Fibroblast of lung (primary cell): ENCODE results near the gene SPRR1A. TPM values are rescaled to one million over a fixed set of nuclear protein-coding genes. Genes with fewer than 3 reads are reported as not detected.

Experiments used
- DNase-seq, 2 donors: peaks; one replicate each; pipeline versions ENCODE4 v3.0.0 to v3.0.0-alpha.2; 2010; ENCODE audit warnings: low read depth in 2 of 2
- H2AFZ ChIP-seq: 2 replicates; pipeline ENCODE4 v1.5.1; 2012; ENCODE audit warnings: low read length, control low read depth, inconsistent platforms
- H3K27ac ChIP-seq: 2 replicates; pipeline ENCODE4 v1.5.1; 2011; ENCODE audit warnings: low read length, control low read depth; ENCODE audit not compliant: insufficient read depth
- H3K27me3 ChIP-seq: 2 replicates; pipeline ENCODE4 v1.5.1; 2011; ENCODE audit warnings: mild to moderate bottlenecking, low read length; ENCODE audit not compliant: control insufficient read depth, insufficient read depth
- H3K36me3 ChIP-seq: 2 replicates; pipeline ENCODE4 v1.5.1; 2011; ENCODE audit warnings: low read length; ENCODE audit not compliant: control insufficient read depth, insufficient read depth
- H3K4me1 ChIP-seq: 2 replicates; pipeline ENCODE4 v1.5.1; 2011; ENCODE audit warnings: low read length; ENCODE audit not compliant: control insufficient read depth, insufficient read depth; ENCODE audit errors: extremely low read depth
- H3K4me2 ChIP-seq: 2 replicates; pipeline ENCODE4 v1.5.1; 2011; ENCODE audit warnings: low read length, control low read depth; ENCODE audit not compliant: insufficient read depth; ENCODE audit errors: extremely low read depth
- H3K4me3 ChIP-seq, 4 experiments: fragments of 200-600 bp in 1 of 4; sonication (generic) in 1 of 4; replicated peaks in 1 of 4; 2 replicates each; pipeline ENCODE4 v1.5.1; 2011 to 2016; ENCODE audit warnings: low read length in 4 of 4, low read depth in 3 of 4, mild to moderate bottlenecking in 3 of 4, control low read depth in 2 of 4, inconsistent platforms in 1 of 4, mixed read lengths in 1 of 4; ENCODE audit not compliant: insufficient read depth in 1 of 4; ENCODE audit errors: control extremely low read depth in 1 of 4
- H3K79me2 ChIP-seq: 2 replicates; pipeline ENCODE4 v1.5.1; 2012; ENCODE audit warnings: mild to moderate bottlenecking, low read length, inconsistent platforms; ENCODE audit not compliant: control insufficient read depth, insufficient read depth
- H3K9ac ChIP-seq: 2 replicates; pipeline ENCODE4 v1.5.1; 2011; ENCODE audit warnings: mild to moderate bottlenecking, low read length, control low read depth; ENCODE audit not compliant: insufficient read depth
- H3K9me3 ChIP-seq: 2 replicates; pipeline ENCODE4 v1.5.1; 2012; ENCODE audit warnings: low read depth, low read length; ENCODE audit not compliant: control insufficient read depth, insufficient read depth
- H4K20me1 ChIP-seq: 2 replicates; pipeline ENCODE4 v1.5.1; 2011; ENCODE audit warnings: low read length; ENCODE audit not compliant: control insufficient read depth, insufficient read depth; ENCODE audit errors: extremely low read depth
- EZH2 ChIP-seq: IDR thresholded peaks from 2 replicates; pipeline ENCODE4 v1.5.1; 2012; ENCODE audit warnings: low read length, control low read depth, mild to moderate bottlenecking; ENCODE audit errors: missing control alignments
- polyA plus RNA-seq, 2 donors: library from polyadenylated mRNA; depleted of rRNA in 1 of 2; stranded (reverse) in 1 of 2; unstranded in 1 of 2; fragments of >200 nt; gene quantifications; 2 replicates each; pipeline ENCODE4 v1.2.1, GENCODE V29; 2011 to 2012; ENCODE audit warnings: missing spikeins in 1 of 2
- total RNA-seq: library from RNA; depleted of rRNA; stranded (reverse); fragments of >200 nt; gene quantifications from 2 replicates; pipeline ENCODE4 v1.2.1, GENCODE V29; 2014
- TF ChIP-seq, protein P1 (sequence below), 2 donors: IDR thresholded peaks in 1 of 2; conservative IDR thresholded peaks in 1 of 2; 1 replicate in 1 of 2; 2 replicates in 1 of 2; pipeline ENCODE4 v1.5.1; 2011 to 2012; ENCODE audit warnings: low read length in 2 of 2, control low read depth in 1 of 2, inconsistent platforms in 1 of 2, low read depth in 1 of 2, mild to moderate bottlenecking in 1 of 2

Gene SPRR1A
- total and polyA plus RNA-seq, 2 donors (not counting 1 experiment from before 2014, with no cell fraction given), result not detected

DNA sequence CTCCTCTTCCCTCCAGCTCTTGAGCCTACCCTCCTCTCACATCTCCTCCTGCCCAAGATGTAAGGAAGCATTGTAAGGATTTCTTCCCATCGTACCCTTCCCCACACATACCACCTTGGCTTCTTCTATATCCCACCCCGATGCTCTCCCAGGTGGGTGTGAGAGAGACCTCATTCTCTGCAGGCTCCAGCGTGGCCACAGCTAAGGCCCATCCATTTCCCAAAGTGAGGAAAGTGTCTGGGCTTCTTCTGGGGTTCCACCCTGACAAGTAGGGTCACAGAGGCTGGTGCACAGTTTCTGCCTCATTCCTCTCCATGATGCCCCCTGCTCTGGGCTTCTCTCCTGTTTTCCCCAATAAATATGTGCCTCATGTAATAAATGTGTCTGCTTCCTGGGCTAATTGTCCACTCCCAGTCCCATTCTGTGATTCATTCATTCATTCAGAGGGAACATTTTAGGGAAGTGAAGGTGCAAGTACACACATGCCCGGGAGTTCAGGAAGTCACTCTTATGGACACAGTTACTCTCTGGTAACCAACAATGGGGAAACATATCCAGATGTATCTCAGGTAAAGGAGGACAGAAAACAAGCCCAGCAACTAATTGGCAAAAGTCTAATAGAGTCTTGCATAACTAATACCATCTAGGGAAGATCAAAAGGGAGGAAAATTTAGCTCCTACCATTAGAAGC lies 11.5 kb upstream of the SPRR1A start:
- no peak overlapping the region for H3K4me2 ChIP-seq
- no peaks in the 10 kb centered on the region for H4K20me1 ChIP-seq
- H3K9me3 ChIP-seq, result no peaks in the 10 kb centered on the region
- H3K79me2 ChIP-seq, result no peaks in the 10 kb centered on the region
- H3K36me3 ChIP-seq, result no peaks in the 10 kb centered on the region
- H3K9ac ChIP-seq, result no peak overlapping the region
- no peak overlapping the region for H3K27ac ChIP-seq
- DNase-seq, result no peak
- no peaks in the 10 kb centered on the region for H3K4me1 ChIP-seq
- H2AFZ ChIP-seq, result no peak overlapping the region
- H3K27me3 ChIP-seq, result no peaks in the 10 kb centered on the region
- no peak overlapping the region for H3K4me3 ChIP-seq
- TF ChIP-seq EZH2, result no peak
- TF ChIP-seq, protein P1, sequence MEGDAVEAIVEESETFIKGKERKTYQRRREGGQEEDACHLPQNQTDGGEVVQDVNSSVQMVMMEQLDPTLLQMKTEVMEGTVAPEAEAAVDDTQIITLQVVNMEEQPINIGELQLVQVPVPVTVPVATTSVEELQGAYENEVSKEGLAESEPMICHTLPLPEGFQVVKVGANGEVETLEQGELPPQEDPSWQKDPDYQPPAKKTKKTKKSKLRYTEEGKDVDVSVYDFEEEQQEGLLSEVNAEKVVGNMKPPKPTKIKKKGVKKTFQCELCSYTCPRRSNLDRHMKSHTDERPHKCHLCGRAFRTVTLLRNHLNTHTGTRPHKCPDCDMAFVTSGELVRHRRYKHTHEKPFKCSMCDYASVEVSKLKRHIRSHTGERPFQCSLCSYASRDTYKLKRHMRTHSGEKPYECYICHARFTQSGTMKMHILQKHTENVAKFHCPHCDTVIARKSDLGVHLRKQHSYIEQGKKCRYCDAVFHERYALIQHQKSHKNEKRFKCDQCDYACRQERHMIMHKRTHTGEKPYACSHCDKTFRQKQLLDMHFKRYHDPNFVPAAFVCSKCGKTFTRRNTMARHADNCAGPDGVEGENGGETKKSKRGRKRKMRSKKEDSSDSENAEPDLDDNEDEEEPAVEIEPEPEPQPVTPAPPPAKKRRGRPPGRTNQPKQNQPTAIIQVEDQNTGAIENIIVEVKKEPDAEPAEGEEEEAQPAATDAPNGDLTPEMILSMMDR (conservative IDR thresholded peaks at IDR 0.05 in 1 of 2, IDR thresholded peaks at IDR 0.05 in 1 of 2; ENCODE audit: low read depth in 1 of 2, low read length in 2 of 2), result no peak

DNA sequence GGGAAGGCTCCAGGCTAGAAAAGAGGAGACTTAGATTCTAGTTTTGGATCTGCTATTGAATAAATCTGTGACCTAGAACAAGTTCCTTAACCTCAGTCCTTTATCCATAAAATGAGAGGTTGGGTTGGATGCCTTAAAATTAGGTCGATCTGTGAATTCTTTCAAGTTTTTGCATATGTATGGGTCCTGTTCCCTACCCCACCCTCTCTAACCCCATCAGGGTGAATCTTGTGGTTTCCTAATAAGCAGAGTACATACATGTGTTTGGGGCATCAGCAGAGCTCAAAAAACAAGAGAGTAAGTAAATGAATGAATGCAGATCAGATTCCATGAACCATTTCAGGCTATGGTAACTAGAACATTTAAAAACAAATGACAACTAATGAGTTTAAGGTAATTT lies 7.2 kb upstream of the SPRR1A start:
- H3K27ac ChIP-seq, result no peak overlapping the region
- H3K4me1 ChIP-seq, result no peaks in the 10 kb centered on the region
- H3K27me3 ChIP-seq, result no peaks in the 10 kb centered on the region
- H4K20me1 ChIP-seq, result no peaks in the 10 kb centered on the region
- H3K4me3 ChIP-seq, result no peak overlapping the region
- no peak overlapping the region for H3K4me2 ChIP-seq
- DNase-seq, result no peak
- H3K79me2 ChIP-seq, result no peaks in the 10 kb centered on the region
- no peaks in the 10 kb centered on the region for H3K9me3 ChIP-seq
- no peak overlapping the region for H3K9ac ChIP-seq
- no peak overlapping the region for H2AFZ ChIP-seq
- no peaks in the 10 kb centered on the region for H3K36me3 ChIP-seq
- TF ChIP-seq EZH2, result no peak
- TF ChIP-seq, protein P1 (conservative IDR thresholded peaks at IDR 0.05 in 1 of 2, IDR thresholded peaks at IDR 0.05 in 1 of 2; ENCODE audit: low read depth in 1 of 2, low read length in 2 of 2), result no peak

DNA sequence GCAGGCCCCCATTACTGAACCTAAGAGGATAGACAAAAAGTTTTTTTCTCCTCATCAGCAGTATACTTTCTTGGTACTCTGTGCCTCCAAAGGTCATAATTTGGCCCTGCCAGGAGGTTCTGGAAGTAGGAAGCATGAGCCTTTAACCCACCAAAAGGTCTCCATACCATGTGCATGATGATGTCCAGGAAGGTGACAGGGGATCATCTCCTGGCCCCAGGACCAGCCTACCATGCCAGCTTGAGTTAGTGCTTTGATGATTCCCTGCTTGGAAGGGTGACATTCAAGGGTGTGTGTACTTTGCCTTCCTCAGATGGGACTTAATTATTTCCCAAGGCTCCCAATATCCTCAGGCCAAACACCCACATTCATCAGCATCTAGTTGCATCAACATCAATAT lies 6.3 kb upstream of the SPRR1A start:
- Histone ChIP-seq H3K9me3 (no peaks in the 10 kb centered on the region), H3K9ac (no peak overlapping the region), H3K79me2 (no peaks in the 10 kb centered on the region), H3K4me3 (no peak overlapping the region), H3K27ac (no peak overlapping the region), H2AFZ (no peak overlapping the region), H3K27me3 (no peaks in the 10 kb centered on the region), H3K36me3 (no peaks in the 10 kb centered on the region), H3K4me1 (no peaks in the 10 kb centered on the region), H4K20me1 (no peaks in the 10 kb centered on the region), H3K4me2 (no peak overlapping the region)
- TF ChIP-seq, protein P1 (conservative IDR thresholded peaks at IDR 0.05 in 1 of 2, IDR thresholded peaks at IDR 0.05 in 1 of 2; ENCODE audit: low read depth in 1 of 2, low read length in 2 of 2), result no peak
- TF ChIP-seq EZH2, result no peak
- DNase-seq, result no peak
